Neural cell (in vitro differentiated cells): Measurements from ENCODE around the gene NELL2.

Experiments
- CTCF ChIP-seq: fragments of 450-650 bp; IDR thresholded peaks from 2 replicates; pipeline ENCODE4 v1.5.1; 2014; ENCODE audit warnings: antibody characterized with exemption, mild to moderate bottlenecking, moderate library complexity; ENCODE audit not compliant: poor library complexity, severe bottlenecking
- EP300 ChIP-seq: fragments of 450-650 bp; conservative IDR thresholded peaks from 2 replicates; pipeline ENCODE4 v1.6.1; 2014; ENCODE audit warnings: antibody characterized with exemption, mild to moderate bottlenecking, moderate library complexity; ENCODE audit not compliant: poor library complexity, severe bottlenecking
- EZH2 ChIP-seq: fragments of 200-600, 300-800 bp; shearing (Covaris generic), sonication (generic); IDR thresholded peaks from 2 replicates; pipeline ENCODE4 v1.6.1; 2014; ENCODE audit warnings: antibody characterized with exemption, low read length, borderline replicate concordance, mild to moderate bottlenecking; ENCODE audit not compliant: insufficient read depth, poor library complexity, severe bottlenecking
- MXI1 ChIP-seq: fragments of 450-650 bp; conservative IDR thresholded peaks from 2 replicates; pipeline ENCODE4 v1.6.1; 2014; ENCODE audit warnings: antibody characterized with exemption, mild to moderate bottlenecking; ENCODE audit not compliant: poor library complexity, severe bottlenecking
- POLR2AphosphoS5 ChIP-seq: IDR thresholded peaks from 2 replicates; pipeline ENCODE4 v1.6.1; 2012
- RAD21 ChIP-seq: fragments of 450-650 bp; conservative IDR thresholded peaks from 2 replicates; pipeline ENCODE4 v1.6.1; 2014; ENCODE audit warnings: antibody characterized with exemption, mild to moderate bottlenecking, moderate library complexity
- REST ChIP-seq: IDR thresholded peaks from 2 replicates; pipeline ENCODE4 v1.6.1; 2012; ENCODE audit warnings: borderline replicate concordance
- SMC3 ChIP-seq: fragments of 450-650 bp; conservative IDR thresholded peaks from 2 replicates; pipeline ENCODE4 v1.6.1; 2014; ENCODE audit warnings: antibody characterized with exemption, mild to moderate bottlenecking, moderate library complexity; ENCODE audit not compliant: poor library complexity

- TF ChIP-seq CTCF (no peak), POLR2AphosphoS5 (no peak), RAD21 (no peak), MXI1 (no peak), EP300 (no peak), REST (no peak), EZH2 (no peak), SMC3 (no peak)
Measured at GRCh38 chr12:44738051-44738450, 138.1 kb downstream of the NELL2 start.
